Airway epithelial cell (primary cell): ENCODE measurements around the gene SULT1C3. TPM values are rescaled to one million over a fixed set of nuclear protein-coding genes. Genes with fewer than 3 reads are reported as not detected.

Source experiments
- total RNA-seq: library from RNA; depleted of rRNA; stranded (reverse); fragments of >200 nt; gene quantifications from 2 replicates; pipeline ENCODE4 v1.2.3, GENCODE V29; 2015

Gene SULT1C3
- not detected in 2 replicates for total RNA-seq

DNA sequence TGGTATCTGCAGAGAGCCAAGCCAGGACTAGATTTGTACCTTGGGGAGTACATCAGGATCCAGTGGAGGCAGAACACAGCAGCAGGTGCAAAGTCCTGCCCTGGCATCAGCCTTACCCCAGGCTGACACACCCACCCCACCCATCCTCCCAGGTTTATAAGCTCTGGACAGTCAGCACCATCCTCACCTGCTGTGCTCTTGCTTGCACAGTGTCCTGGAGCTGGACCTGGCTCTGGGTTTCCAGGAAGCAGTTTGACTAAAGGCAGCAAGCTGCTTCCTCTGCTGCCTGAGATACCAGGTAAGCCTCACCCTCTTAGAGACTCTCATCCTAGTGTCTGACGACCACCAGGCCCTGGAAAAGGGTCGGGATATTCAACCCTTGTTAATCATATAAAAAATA is at the start of gene SULT1C3:
TSS of gene SULT1C3 (plus strand) at position 183 of the 400 bp plus-strand sequence. CDS start 7,227 bp downstream, outside the sequence.

DNA sequence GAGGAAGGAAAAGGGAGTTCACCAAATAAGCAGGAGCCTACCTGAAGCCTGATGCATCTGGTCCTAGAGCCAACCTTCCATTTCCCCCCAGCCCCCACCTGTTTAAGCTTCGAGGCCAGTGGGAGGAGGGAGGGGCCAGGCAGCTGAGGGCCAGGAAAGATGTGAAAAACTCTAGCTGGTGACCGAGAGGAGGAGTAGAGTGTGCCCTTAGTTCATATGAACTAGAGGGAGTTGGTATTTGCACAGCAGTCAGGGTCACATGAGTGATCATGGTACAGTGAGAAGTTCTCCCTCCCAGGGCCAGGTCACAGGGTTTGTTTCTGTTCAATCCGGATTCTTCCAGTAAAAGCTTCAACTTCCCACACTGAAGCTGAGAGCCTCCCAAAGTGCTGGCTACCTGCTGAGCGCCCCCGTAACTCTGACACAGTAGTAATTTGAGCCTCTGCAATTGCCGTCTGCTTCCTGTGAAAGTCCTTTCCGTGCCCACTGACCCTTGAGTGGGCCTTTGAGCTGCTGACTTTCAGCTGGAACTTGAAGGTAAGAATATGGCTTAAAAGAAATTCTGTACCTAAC is 48.9 kb downstream of the SULT1C3 start, which contains the start of gene SULT1C2:
TSS of gene SULT1C2 (plus strand) at position 362 of the 573 bp plus-strand sequence. CDS start 4,773 bp downstream, outside the sequence.

Other genes starting within 250 kb of the SULT1C3 start
- gene SULT1C2, start 48.9 kb downstream of the SULT1C3 start, total RNA-seq: not detected in 2 replicates
- gene SULT1C4, start 138.0 kb downstream of the SULT1C3 start, total RNA-seq: not detected in 2 replicates
- gene GCC2, start 209.2 kb downstream of the SULT1C3 start, total RNA-seq: 6.6 TPM in 2 replicates